ENCODE data around the gene TPSB2. TPM values are rescaled to one million over a fixed set of nuclear protein-coding genes. Genes with fewer than 3 reads are reported as not detected.

Gene TPSB2
- polyA plus RNA-seq, 12 donors: 1.0 to 9.9 (median 4.3) TPM; not detected in 2

DNA sequence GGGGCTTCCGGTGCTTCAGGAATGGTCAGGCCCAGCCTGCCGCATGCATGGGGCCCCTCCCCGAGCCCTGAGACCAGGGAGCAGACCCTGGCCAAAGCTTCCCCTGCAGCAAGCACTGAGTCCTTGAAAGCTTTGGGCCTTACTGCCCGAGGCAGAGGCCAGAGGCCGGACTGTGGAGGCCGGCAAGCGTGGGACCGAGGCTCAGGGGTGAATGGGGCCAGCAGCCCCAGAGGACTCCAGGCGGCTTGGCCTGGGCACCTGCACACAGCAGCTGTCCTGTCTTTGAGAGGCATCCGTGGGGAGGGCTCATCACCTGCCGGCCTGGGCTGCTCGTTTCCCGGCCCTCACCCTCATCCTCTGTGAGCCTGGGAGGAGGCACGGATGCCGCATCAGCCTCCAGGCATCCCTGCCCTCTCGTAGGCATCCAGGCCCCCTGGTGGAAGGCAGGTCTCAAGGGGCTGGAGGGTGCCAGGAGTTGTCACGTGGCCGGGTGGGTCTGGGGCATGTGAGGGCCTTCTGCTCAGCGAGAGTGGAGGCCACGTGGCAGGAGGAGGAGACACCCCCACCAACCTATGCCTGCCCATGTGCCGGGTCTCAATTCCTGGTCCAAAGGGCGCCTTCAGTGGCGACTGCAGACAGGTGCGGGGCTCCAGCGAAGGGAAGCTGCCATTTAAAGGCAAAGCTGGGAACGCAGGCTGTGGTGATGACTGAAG, 45.7 kb downstream of the TPSB2 start:
- no peak for DNase-seq

DNA sequence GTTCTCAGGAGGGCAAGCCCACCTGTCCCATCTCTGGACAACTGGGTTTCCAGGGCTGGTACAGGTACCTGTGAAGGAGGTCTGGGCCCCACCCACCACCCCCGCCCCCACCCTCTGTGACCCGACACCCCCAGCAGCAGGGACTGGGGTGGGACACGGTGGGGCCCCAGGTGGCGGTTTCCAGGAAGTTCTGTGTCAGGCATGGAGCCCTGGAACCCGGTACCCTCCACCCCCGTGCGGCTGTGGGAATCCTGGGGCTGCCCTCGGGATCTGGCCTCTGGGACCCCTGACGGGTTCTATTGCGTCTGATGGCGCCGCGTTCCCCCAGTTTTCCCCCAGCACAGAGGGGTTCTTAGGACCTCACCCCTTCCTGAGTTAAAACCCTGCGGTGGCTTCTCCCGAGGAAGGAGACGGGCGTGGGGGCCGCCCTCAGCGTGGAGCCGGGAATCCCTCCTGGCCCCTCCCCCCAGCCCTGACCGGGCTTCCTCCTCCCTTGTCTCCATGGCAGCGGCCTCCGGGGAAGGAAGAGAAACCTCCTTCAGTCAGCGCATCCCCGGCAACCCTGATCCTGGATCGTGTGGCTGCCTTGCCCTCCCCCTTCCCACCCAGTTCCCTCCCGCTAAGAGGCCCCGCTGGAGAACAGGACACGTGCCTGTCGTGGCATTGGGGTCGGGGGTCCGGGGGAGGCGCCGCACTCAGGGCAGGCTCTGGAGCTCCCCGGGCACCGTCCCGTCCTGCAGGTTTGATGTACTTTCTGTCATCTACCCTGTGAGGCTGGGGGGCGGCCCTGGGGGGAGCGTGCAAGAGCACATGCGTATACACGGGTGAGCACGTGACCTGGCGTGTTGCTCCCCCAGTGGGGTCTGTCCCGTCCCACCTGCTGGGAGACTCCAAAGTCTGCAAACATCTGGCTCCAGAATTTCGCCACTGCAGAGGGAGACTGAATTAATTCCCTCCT, 46.8 kb downstream of the TPSB2 start:
- no peak for DNase-seq

DNA sequence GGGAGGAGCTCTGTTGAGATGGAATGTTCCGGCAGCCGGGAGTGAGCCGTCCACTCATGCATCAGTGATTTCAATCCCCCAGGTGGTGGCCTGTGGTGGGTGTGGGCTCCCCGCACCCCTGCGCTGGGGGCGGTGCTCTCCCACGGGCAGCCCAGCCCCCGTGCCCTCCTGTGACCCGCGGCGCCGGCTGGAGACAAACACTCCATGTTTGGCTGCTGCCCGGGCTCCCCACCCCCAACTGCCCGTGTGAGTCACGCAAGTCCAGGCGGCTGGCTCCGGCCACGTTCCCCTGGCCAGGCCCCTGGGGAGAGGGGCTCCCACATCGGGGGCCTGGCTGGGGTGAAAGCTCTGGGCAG, 47.7 kb downstream of the TPSB2 start:
- no peak for DNase-seq

DNA sequence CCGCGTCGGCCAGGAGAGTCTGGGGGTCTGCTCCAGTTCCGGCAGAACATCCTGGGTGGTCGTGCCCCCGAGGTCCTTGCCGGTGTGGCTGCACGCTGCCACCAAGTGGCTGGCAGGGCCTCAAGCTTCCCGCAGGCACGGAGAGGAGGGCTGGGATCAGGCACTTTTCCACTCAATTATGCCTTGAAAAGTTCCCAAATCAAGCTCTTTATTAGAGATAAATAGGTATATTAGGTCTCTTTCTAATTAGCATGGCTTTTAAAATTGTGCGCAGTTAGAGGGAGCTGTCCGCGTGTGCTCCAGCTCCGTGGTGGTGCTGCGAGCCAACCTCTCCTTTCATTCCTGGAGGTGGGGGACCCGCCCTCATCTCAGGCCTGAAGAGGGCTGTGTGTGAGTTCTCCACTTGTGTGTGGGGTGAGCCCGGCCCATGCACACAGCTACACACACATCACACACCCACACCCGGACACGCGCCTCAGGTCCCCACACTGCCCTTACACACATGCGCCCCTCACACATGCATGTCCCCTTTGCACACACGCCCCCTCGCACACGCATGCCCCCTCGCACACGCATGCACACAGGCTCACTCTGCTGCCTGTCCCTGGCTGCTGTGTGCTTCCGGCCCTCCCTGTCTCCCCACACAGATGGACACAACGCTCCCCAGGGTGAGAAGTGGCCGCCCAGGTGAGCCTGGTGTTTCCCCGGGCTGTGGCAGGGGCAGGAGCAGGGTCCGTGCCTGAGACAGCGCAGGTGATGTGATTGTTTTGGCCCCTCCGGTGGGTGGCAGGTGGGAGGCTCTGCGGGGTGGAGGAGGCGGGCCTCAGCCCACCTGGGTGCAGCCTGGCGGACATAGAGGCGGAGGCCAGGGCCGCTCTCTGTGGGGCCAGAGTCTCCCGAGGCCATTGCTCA, 48.3 kb downstream of the TPSB2 start:
- DNase-seq: no peak

DNA sequence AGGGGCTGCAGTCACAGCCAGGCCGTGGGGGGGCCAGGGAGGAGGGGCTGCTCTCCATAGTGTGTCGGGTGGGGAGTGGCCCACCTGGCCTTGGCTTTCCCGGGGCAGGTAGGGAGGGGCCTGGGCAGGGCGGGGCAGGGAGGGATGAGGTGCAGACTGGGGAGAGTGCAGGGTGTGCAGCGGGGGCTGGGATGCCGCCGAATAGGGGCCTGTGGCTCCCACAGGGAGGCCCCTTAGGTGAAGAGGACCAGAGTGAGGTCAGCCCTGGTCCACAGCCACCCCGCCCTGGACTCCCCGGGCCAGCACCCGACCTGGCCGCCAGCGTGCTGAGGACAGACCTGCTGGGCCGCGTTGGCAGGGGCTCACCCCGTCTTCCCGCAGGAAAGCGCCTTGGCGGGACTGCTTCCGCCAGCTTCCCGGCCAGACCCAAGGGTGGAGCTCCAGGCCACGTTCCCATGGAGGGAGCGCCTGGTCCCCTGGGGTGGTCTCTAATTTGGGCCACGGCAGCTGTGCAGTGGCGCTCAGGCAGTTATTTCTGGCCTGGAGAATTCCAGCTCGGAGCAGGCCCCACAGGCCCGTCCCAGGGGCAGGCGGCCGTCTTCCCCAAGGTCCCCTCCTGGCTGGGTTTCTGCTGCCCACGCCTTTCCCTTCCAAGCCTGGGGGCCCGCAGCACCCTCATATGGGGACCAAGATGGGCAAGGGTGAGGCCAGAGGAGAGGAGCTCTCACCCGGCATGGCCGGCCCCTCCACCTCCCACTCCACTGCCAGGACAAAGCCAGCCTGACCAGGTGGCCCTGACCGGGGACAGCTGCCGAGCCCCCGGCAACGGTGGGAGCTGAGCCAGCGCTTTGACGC, 49.2 kb downstream of the TPSB2 start:
- DNase-seq: no peak

Other genes with a start within 250 kb of the TPSB2 start
- 10 to 100 TPM in 11 of 12 donors, not detected in 1; 17.1 to 40.3 (median 30.6) TPM for gene SOX8, start 248.4 kb downstream of the TPSB2 start, polyA plus RNA-seq (ENCODE audit: insufficient read length in 12 of 12)
- under 1 TPM in 1 of 12 donors, not detected in 11; 0.09 TPM for gene SSTR5, start 157.4 kb downstream of the TPSB2 start, polyA plus RNA-seq (ENCODE audit: insufficient read length in 12 of 12)
- not detected for gene C1QTNF8, start 133.9 kb downstream of the TPSB2 start, polyA plus RNA-seq (ENCODE audit: insufficient read length in 12 of 12)
- gene CACNA1H, start 77.1 kb downstream of the TPSB2 start, polyA plus RNA-seq (ENCODE audit: insufficient read length in 12 of 12): 10 to 100 TPM in 11 of 12 donors, not detected in 1; 20.5 to 77.3 (median 39.4) TPM
- 1 to 10 TPM in 5 of 12 donors, under 1 TPM in 5, not detected in 2; 0.48 to 1.5 (median 1.1) TPM for gene TPSG1, start 4.9 kb downstream of the TPSB2 start, polyA plus RNA-seq (ENCODE audit: insufficient read length in 12 of 12)
- 1 to 10 TPM in 9 of 12 donors, under 1 TPM in 1, not detected in 2; 0.79 to 5.3 (median 1.7) TPM for gene TPSAB1, start 10.5 kb upstream of the TPSB2 start, polyA plus RNA-seq (ENCODE audit: insufficient read length in 12 of 12)
- under 1 TPM in 8 of 12 donors, not detected in 4; 0.23 to 0.70 (median 0.51) TPM for gene TPSD1, start 25.9 kb upstream of the TPSB2 start, polyA plus RNA-seq (ENCODE audit: insufficient read length in 12 of 12)
- gene UBE2I, start 79.5 kb upstream of the TPSB2 start, polyA plus RNA-seq (ENCODE audit: insufficient read length in 12 of 12): 100 to 1,000 TPM in 6 of 12 donors, 10 to 100 TPM in 5, not detected in 1; 78.4 to 213 (median 104) TPM
- 1 to 10 TPM in 3 of 12 donors, under 1 TPM in 7, not detected in 2; 0.40 to 1.3 (median 0.80) TPM for gene BAIAP3, start 103.5 kb upstream of the TPSB2 start, polyA plus RNA-seq (ENCODE audit: insufficient read length in 12 of 12)
- gene TSR3, start 121.7 kb upstream of the TPSB2 start, polyA plus RNA-seq (ENCODE audit: insufficient read length in 12 of 12): 10 to 100 TPM in 11 of 12 donors, not detected in 1; 32.5 to 53.9 (median 42.2) TPM
- 10 to 100 TPM in 11 of 12 donors, not detected in 1; 24.1 to 57.3 (median 34.2) TPM for gene GNPTG, start 121.7 kb upstream of the TPSB2 start, polyA plus RNA-seq (ENCODE audit: insufficient read length in 12 of 12)
- gene UNKL, start 184.5 kb upstream of the TPSB2 start, polyA plus RNA-seq (ENCODE audit: insufficient read length in 12 of 12): 10 to 100 TPM in 5 of 12 donors, 1 to 10 TPM in 6, not detected in 1; 6.1 to 20.1 (median 8.4) TPM
- gene UQCC4, start 190.6 kb upstream of the TPSB2 start, polyA plus RNA-seq (ENCODE audit: insufficient read length in 12 of 12): 10 to 100 TPM in 7 of 12 donors, 1 to 10 TPM in 4, not detected in 1; 7.8 to 12.7 (median 11.0) TPM
- under 1 TPM in 4 of 12 donors, not detected in 8; 0.20 to 0.33 (median 0.25) TPM for gene PERCC1, start 200.9 kb upstream of the TPSB2 start, polyA plus RNA-seq (ENCODE audit: insufficient read length in 12 of 12)
- 1 to 10 TPM in 7 of 12 donors, under 1 TPM in 3, not detected in 2; 0.61 to 3.3 (median 1.8) TPM for gene CCDC154, start 214.4 kb upstream of the TPSB2 start, polyA plus RNA-seq (ENCODE audit: insufficient read length in 12 of 12)
- 10 to 100 TPM in 11 of 12 donors, not detected in 1; 12.5 to 36.6 (median 24.0) TPM for gene CLCN7, start 244.8 kb upstream of the TPSB2 start, polyA plus RNA-seq (ENCODE audit: insufficient read length in 12 of 12)

Data from muscle of arm (tissue), 12 donors.